Testis (tissue), 2 donors: Measurements from ENCODE around the gene ZNF605.

Experiments used
- CTCF ChIP-seq, 3 experiments: fragments of 450-650 bp in 2 of 3; fragments of 200-600 bp in 1 of 3; sonication (generic) in 1 of 3; IDR thresholded peaks; one replicate each; pipeline ENCODE4 v1.5.1; 2016 to 2019; ENCODE audit warnings: antibody characterized with exemption in 3 of 3, mild to moderate bottlenecking in 2 of 3, moderate library complexity in 1 of 3
- POLR2A ChIP-seq: fragments of 450-650 bp; IDR thresholded peaks from one replicate; pipeline ENCODE4 v1.6.1; 2017; ENCODE audit warnings: antibody characterized with exemption, mild to moderate bottlenecking, moderate library complexity

GRCh38 chr12:132955094-132956010, 754 bp downstream of the ZNF605 start:
- TF ChIP-seq CTCF (IDR thresholded peaks at IDR 0.05) (no peak), POLR2A (no peak)
